Neuron (in vitro differentiated cells): ENCODE data around the gene ARNT2.

Experiments used
- H2AFZ ChIP-seq: one replicate; pipeline ENCODE4 v1.6.1; 2013; ENCODE audit warnings: low read depth, mild to moderate bottlenecking, inconsistent platforms, low read length, moderate library complexity
- H3K27me3 ChIP-seq: one replicate; pipeline ENCODE4 v1.6.1; 2013; ENCODE audit warnings: low read length; ENCODE audit not compliant: insufficient read depth
- H3K36me3 ChIP-seq: one replicate; pipeline ENCODE4 v1.6.1; 2013; ENCODE audit warnings: low read length; ENCODE audit not compliant: insufficient read depth
- H3K4me1 ChIP-seq: one replicate; pipeline ENCODE4 v1.6.1; 2013; ENCODE audit warnings: low read length; ENCODE audit not compliant: insufficient read depth
- H3K4me3 ChIP-seq: 2 replicates; pipeline ENCODE4 v1.5.1; 2013; ENCODE audit warnings: mild to moderate bottlenecking, low read length, moderate library complexity
- H3K9me3 ChIP-seq: one replicate; pipeline ENCODE4 v1.6.1; 2013; ENCODE audit warnings: low read length

The ARNT2 gene

GRCh38 chr15:80531388-80531787, 127.2 kb downstream of the ARNT2 start:
- H2AFZ ChIP-seq = no peak overlapping the region
- H3K4me1 ChIP-seq = no peaks in the 10 kb centered on the region
- H3K9me3 ChIP-seq = peaks cover 20% of the 10 kb centered on the region
- H3K4me3 ChIP-seq = no peak overlapping the region
- H3K27me3 ChIP-seq = no peaks in the 10 kb centered on the region
- H3K36me3 ChIP-seq = peaks cover 46% of the 10 kb centered on the region

- H3K4me3 ChIP-seq = no peak overlapping the region
- H3K9me3 ChIP-seq = peaks cover 20% of the 10 kb centered on the region
- H3K27me3 ChIP-seq = no peaks in the 10 kb centered on the region
- H3K36me3 ChIP-seq = peaks cover 44% of the 10 kb centered on the region
- H2AFZ ChIP-seq = no peak overlapping the region
- peaks cover 3% of the 10 kb centered on the region for H3K4me1 ChIP-seq
Observed at GRCh38 chr15:80531796-80532195, 127.6 kb downstream of the ARNT2 start.

DNA sequence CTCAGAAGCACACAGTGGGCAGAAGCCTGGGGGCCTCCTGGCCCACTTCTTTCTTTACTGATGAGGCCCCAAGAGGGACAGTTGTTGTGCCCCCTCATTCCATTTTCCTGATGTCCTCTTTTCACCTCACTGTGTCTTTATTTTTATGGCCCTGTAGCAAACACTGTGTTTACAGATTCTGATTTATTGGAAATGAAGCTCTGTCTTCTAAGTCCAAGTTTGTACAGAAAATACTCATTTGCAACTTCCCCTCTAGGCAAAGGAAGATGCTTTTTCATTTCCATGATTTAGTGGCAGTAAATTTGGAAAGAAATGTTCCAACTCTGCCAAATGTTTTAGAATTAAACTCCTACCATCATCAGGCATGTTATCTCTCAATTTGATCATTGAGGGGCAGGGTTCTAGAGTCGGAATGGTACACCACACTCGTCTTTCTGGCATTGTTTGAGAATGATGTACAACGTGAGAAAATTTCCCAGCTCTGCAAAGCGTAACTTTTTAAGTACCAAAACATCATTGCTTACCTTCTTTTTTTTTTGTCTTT, 129.7 kb downstream of the ARNT2 start:
- H3K4me3 ChIP-seq = no peak overlapping the region
- no peak overlapping the region for H2AFZ ChIP-seq
- H3K9me3 ChIP-seq = peaks cover 20% of the 10 kb centered on the region
- peaks cover 38% of the 10 kb centered on the region for H3K36me3 ChIP-seq
- peaks cover 3% of the 10 kb centered on the region for H3K4me1 ChIP-seq
- no peaks in the 10 kb centered on the region for H3K27me3 ChIP-seq

DNA sequence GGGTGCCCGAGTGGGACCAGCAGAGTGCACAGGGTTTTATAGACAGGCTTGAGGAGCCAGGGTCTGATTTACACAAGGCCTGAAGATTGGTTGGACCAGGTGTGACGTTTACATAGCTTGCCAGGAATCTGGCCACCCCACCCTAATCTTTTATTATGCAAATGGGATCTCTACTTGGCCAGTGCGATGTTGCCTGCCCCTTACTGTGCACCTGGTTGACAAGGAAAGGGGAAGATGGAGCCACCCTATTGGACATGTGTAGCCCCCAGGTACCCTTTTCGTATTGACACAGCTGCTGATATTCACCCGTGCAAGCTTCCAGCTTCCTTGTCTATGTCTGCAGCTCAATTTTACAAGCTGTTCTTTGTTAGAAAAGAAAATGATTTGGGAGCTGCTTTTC, 132.0 kb downstream of the ARNT2 start:
- peaks cover 3% of the 10 kb centered on the region for H3K4me1 ChIP-seq
- H3K4me3 ChIP-seq = no peak overlapping the region
- no peaks in the 10 kb centered on the region for H3K27me3 ChIP-seq
- H3K36me3 ChIP-seq = peaks cover 38% of the 10 kb centered on the region
- peaks cover 20% of the 10 kb centered on the region for H3K9me3 ChIP-seq
- no peak overlapping the region for H2AFZ ChIP-seq

DNA sequence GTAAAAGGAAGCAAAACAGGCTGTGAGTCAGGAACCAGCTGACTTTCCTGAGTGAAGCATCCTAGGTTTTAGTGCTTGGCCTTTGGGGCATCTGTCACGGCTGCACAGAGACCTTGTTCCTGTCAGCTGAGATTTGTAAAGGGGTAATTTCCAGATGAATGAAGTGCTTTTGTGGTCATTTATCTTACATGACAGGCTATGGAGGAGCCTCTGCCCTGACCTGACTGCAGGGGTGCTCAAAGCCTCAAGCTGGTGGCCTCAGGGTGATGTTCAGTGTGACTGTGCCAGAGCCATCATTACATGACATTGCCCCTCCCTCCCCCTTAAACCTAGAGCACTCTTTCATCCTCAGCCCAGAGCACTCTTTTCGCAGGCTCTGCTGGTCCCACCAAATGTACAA, 132.5 kb downstream of the ARNT2 start:
- Histone ChIP-seq H3K4me3 (no peak overlapping the region), H3K9me3 (peaks cover 20% of the 10 kb centered on the region), H2AFZ (no peak overlapping the region), H3K36me3 (peaks cover 36% of the 10 kb centered on the region), H3K4me1 (peaks cover 3% of the 10 kb centered on the region), H3K27me3 (no peaks in the 10 kb centered on the region)

- Histone ChIP-seq H3K36me3 (peaks cover 9% of the 10 kb centered on the region), H2AFZ (no peak overlapping the region), H3K9me3 (no peaks in the 10 kb centered on the region), H3K4me3 (no peak overlapping the region), H3K27me3 (no peaks in the 10 kb centered on the region), H3K4me1 (no peaks in the 10 kb centered on the region)
Observed at GRCh38 chr15:80545078-80545477, 140.9 kb downstream of the ARNT2 start.

GRCh38 chr15:80547264-80547663, 143.1 kb downstream of the ARNT2 start:
- Histone ChIP-seq H3K4me1 (no peaks in the 10 kb centered on the region), H2AFZ (no peak overlapping the region), H3K4me3 (no peak overlapping the region), H3K9me3 (no peaks in the 10 kb centered on the region), H3K27me3 (no peaks in the 10 kb centered on the region), H3K36me3 (peaks cover 19% of the 10 kb centered on the region)

DNA sequence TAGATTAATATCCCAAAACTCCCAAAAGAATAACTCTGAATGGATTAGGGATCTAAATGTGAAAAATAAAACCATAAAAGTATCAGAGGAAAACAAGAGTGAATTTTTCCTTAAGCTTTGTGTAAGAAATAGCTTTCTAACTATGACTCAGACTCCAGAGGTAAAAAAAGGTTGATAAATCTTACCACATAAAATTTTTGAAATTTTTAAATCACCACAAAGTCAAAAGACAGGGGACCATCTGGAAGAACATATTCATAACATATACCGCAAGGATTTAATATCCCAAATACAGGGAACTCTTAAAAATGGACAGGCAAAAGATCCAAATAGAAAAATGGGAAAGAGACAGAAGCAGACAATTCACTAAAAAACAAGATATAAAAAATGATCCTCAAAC, 145.0 kb downstream of the ARNT2 start:
- Histone ChIP-seq H3K4me3 (no peak overlapping the region), H3K4me1 (no peaks in the 10 kb centered on the region), H3K9me3 (no peaks in the 10 kb centered on the region), H3K36me3 (peaks cover 34% of the 10 kb centered on the region), H3K27me3 (no peaks in the 10 kb centered on the region), H2AFZ (no peak overlapping the region)

GRCh38 chr15:80549654-80550053, 145.5 kb downstream of the ARNT2 start:
- peaks cover 36% of the 10 kb centered on the region for H3K36me3 ChIP-seq
- no peak overlapping the region for H2AFZ ChIP-seq
- no peaks in the 10 kb centered on the region for H3K9me3 ChIP-seq
- H3K4me1 ChIP-seq = no peaks in the 10 kb centered on the region
- H3K4me3 ChIP-seq = no peak overlapping the region
- H3K27me3 ChIP-seq = no peaks in the 10 kb centered on the region

GRCh38 chr15:80550219-80550907, 146.2 kb downstream of the ARNT2 start:
- no peaks in the 10 kb centered on the region for H3K4me1 ChIP-seq
- H3K9me3 ChIP-seq = no peaks in the 10 kb centered on the region
- no peaks in the 10 kb centered on the region for H3K27me3 ChIP-seq
- H3K36me3 ChIP-seq = peaks cover 40% of the 10 kb centered on the region
- H3K4me3 ChIP-seq = no peak overlapping the region
- no peak overlapping the region for H2AFZ ChIP-seq

DNA sequence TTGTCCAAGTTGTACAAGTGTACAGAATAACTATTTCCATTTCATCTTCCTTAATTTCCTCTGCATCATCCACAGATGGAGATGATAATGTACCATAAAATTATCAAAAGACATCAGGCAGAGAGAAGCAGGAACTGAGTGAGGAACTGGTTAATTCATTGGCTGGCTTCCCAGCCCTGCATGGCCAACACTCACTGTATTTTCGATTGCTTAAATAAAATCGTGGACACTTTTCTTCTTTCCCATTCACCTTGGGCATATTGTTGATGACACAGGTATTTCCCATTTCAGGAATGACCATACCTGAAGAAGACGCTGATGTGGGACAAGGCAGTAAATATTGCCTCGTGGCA, 146.7 kb downstream of the ARNT2 start:
- H3K36me3 ChIP-seq = peaks cover 44% of the 10 kb centered on the region
- no peaks in the 10 kb centered on the region for H3K4me1 ChIP-seq
- H3K4me3 ChIP-seq = no peak overlapping the region
- no peaks in the 10 kb centered on the region for H3K27me3 ChIP-seq
- no peak overlapping the region for H2AFZ ChIP-seq
- no peaks in the 10 kb centered on the region for H3K9me3 ChIP-seq

- H2AFZ ChIP-seq = no peak overlapping the region
- H3K9me3 ChIP-seq = no peaks in the 10 kb centered on the region
- H3K36me3 ChIP-seq = peaks cover 46% of the 10 kb centered on the region
- no peaks in the 10 kb centered on the region for H3K27me3 ChIP-seq
- H3K4me1 ChIP-seq = no peaks in the 10 kb centered on the region
- no peak overlapping the region for H3K4me3 ChIP-seq
Observed at GRCh38 chr15:80551348-80551747, 147.2 kb downstream of the ARNT2 start.

- Histone ChIP-seq H3K4me1 (no peaks in the 10 kb centered on the region), H3K27me3 (no peaks in the 10 kb centered on the region), H3K36me3 (peaks cover 68% of the 10 kb centered on the region), H3K9me3 (no peaks in the 10 kb centered on the region), H2AFZ (no peak overlapping the region), H3K4me3 (no peak overlapping the region)
Observed at GRCh38 chr15:80554560-80554959, 150.4 kb downstream of the ARNT2 start.
